ENCODE measurements around the gene PTGES. TPM values are rescaled to one million over a fixed set of nuclear protein-coding genes. Genes with fewer than 3 reads are reported as not detected.

The PTGES gene
- total RNA-seq, 1 experiment from 2014 or later, result 4.0 TPM

- ChIA-PET POLR2A (no interaction called here), CTCF (interaction anchor here (2.9 kb wide), 1 partner anchor 38 kb away, joined by 12 read pairs; no protein-coding TSS in a partner anchor)
- Histone ChIP-seq H3K4me1 (peaks cover 7% of the 10 kb centered on the region; the same call in 1 of the 2 replicates), H3K36me3 (ENCODE audit: control insufficient read depth, insufficient read depth, low read length) (no peaks in the 10 kb centered on the region), H3K27me3 (replicated peaks; ENCODE audit: control insufficient read depth, insufficient read depth, low read length) (no peaks in the 10 kb centered on the region), H3K4me3 (ENCODE audit: low read depth, low read length) (no peak overlapping the region), H3K9me3 (no peaks in the 10 kb centered on the region)
- H3K27me3 Mint-ChIP-seq (ENCODE audit: insufficient read depth, unreplicated experiment), result peaks cover 6% of the 10 kb centered on the region
- H3K9me3 Mint-ChIP-seq (ENCODE audit: unreplicated experiment), result no peaks in the 10 kb centered on the region
- no peak for TF ChIP-seq CTCF (IDR thresholded peaks at IDR 0.05; ENCODE audit: insufficient read depth in 1 of 2, low read depth in 1 of 2, low read length in 1 of 2, severe bottlenecking in 1 of 2, unreplicated experiment in 1 of 2)
- H3K27ac Mint-ChIP-seq (ENCODE audit: unreplicated experiment), result no peak overlapping the region
- H3K4me3 Mint-ChIP-seq (ENCODE audit: unreplicated experiment), result no peak overlapping the region
- H3K36me3 Mint-ChIP-seq (ENCODE audit: insufficient read depth, unreplicated experiment), result peaks cover 6% of the 10 kb centered on the region
- DNase-seq, result no peak
- intact Hi-C loops (cut with micrococcal nuclease; ENCODE audit: unreplicated experiment), result no loop called here
- BruUV-seq (replicated peaks), result no TSS peak
- H3K4me1 Mint-ChIP-seq (ENCODE audit: low read depth, unreplicated experiment), result peaks cover 6% of the 10 kb centered on the region
Measured at GRCh38 chr9:129775448-129775798, 22.6 kb upstream of the PTGES start.

GRCh38 chr9:129774791-129775447 is 22.1 kb upstream of the PTGES start:
- Mint-ChIP-seq H3K27me3 (ENCODE audit: insufficient read depth, unreplicated experiment) (peaks cover 6% of the 10 kb centered on the region), H3K36me3 (ENCODE audit: insufficient read depth, unreplicated experiment) (peaks cover 6% of the 10 kb centered on the region), H3K4me1 (ENCODE audit: low read depth, unreplicated experiment) (peaks cover 6% of the 10 kb centered on the region), H3K9me3 (ENCODE audit: unreplicated experiment) (no peaks in the 10 kb centered on the region), H3K4me3 (ENCODE audit: unreplicated experiment) (no peak overlapping the region), H3K27ac (ENCODE audit: unreplicated experiment) (no peak overlapping the region)
- TF ChIP-seq CTCF (IDR thresholded peaks at IDR 0.05; ENCODE audit: insufficient read depth in 1 of 2, low read depth in 1 of 2, low read length in 1 of 2, severe bottlenecking in 1 of 2, unreplicated experiment in 1 of 2), result no peak
- Histone ChIP-seq H3K36me3 (ENCODE audit: control insufficient read depth, insufficient read depth, low read length) (no peaks in the 10 kb centered on the region), H3K4me1 (peaks cover 7% of the 10 kb centered on the region; the same call in 1 of the 2 replicates), H3K4me3 (ENCODE audit: low read depth, low read length) (no peak overlapping the region), H3K27me3 (replicated peaks; ENCODE audit: control insufficient read depth, insufficient read depth, low read length) (no peaks in the 10 kb centered on the region), H3K9me3 (no peaks in the 10 kb centered on the region)
- DNase-seq, result no peak
- intact Hi-C loops (cut with micrococcal nuclease; ENCODE audit: unreplicated experiment), result no loop called here
- no TSS peak for BruUV-seq (replicated peaks)
- ChIA-PET POLR2A (no interaction called here), CTCF (no interaction called here)

- Mint-ChIP-seq H3K27ac (ENCODE audit: unreplicated experiment) (no peak overlapping the region), H3K27me3 (ENCODE audit: insufficient read depth, unreplicated experiment) (peaks cover 2% of the 10 kb centered on the region), H3K4me1 (ENCODE audit: low read depth, unreplicated experiment) (peaks cover 6% of the 10 kb centered on the region), H3K9me3 (ENCODE audit: unreplicated experiment) (no peaks in the 10 kb centered on the region), H3K36me3 (ENCODE audit: insufficient read depth, unreplicated experiment) (peaks cover 6% of the 10 kb centered on the region), H3K4me3 (ENCODE audit: unreplicated experiment) (no peak overlapping the region)
- TF ChIP-seq CTCF (IDR thresholded peaks at IDR 0.05; ENCODE audit: insufficient read depth in 1 of 2, low read depth in 1 of 2, low read length in 1 of 2, severe bottlenecking in 1 of 2, unreplicated experiment in 1 of 2), result no peak
- Histone ChIP-seq H3K4me1 (peaks cover 7% of the 10 kb centered on the region; the same call in 1 of the 2 replicates), H3K27me3 (replicated peaks; ENCODE audit: control insufficient read depth, insufficient read depth, low read length) (no peaks in the 10 kb centered on the region), H3K9me3 (no peaks in the 10 kb centered on the region), H3K4me3 (ENCODE audit: low read depth, low read length) (no peak overlapping the region), H3K36me3 (ENCODE audit: control insufficient read depth, insufficient read depth, low read length) (no peaks in the 10 kb centered on the region)
- DNase-seq, result no peak
- intact Hi-C loops (cut with micrococcal nuclease; ENCODE audit: unreplicated experiment), result no loop called here
- ChIA-PET CTCF (no interaction called here), POLR2A (no interaction called here)
- BruUV-seq (replicated peaks), result no TSS peak
Measured at GRCh38 chr9:129773262-129774048, 20.6 kb upstream of the PTGES start.
